ENCODE measurements around the gene SLC8B1. TPM values are rescaled to one million over a fixed set of nuclear protein-coding genes. Genes with fewer than 3 reads are reported as not detected.
"Not testable (repeated sequence)": the region's sequence is repeated elsewhere in the genome, so short reads cannot be mapped to it uniquely, and the experiment has no call there.

SLC8B1 gene
- total and polyA plus RNA-seq, 2 donors from 2014 or later = 18.6 to 61.5 TPM

DNA sequence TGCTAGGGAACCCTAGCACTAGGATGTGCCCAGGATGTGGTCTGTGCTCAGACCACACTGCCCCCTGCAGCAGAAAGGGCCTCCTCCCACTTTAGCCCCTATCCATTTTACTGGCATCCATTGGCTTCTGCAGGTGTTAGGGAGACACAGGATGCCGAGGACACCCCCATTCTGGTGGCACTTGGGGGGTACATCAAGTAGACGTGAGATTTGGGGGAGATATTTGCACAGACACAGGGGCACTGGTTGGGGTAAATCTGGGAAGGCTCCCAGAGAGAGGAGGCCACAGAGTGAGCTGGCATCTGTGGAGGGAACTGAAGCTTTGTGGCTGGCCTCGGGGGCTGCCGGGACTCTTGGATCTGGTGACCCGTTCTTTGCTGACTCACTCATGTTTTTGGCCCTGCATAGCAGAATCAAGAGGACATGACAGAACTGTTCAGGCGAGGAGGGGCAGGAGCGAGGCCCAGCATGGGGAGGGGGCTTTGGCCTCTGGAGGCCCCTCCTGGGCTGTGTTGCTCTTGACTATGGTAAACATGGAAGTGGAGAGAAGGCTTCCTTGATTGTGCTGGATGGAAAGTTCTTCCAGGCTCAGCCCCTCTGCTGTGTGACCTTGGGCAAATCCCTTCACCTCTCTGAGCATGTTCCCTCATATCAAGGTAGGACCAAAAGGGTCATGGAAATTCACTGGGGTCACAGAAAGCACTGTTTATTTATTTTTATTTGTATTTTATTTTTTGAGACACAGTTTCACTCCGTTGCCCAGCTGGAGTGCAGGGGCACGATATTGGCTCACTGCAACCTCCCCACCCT is 25.2 kb upstream of the SLC8B1 start:
- FAIRE-seq = no peak
- no peak for DNase-seq

DNA sequence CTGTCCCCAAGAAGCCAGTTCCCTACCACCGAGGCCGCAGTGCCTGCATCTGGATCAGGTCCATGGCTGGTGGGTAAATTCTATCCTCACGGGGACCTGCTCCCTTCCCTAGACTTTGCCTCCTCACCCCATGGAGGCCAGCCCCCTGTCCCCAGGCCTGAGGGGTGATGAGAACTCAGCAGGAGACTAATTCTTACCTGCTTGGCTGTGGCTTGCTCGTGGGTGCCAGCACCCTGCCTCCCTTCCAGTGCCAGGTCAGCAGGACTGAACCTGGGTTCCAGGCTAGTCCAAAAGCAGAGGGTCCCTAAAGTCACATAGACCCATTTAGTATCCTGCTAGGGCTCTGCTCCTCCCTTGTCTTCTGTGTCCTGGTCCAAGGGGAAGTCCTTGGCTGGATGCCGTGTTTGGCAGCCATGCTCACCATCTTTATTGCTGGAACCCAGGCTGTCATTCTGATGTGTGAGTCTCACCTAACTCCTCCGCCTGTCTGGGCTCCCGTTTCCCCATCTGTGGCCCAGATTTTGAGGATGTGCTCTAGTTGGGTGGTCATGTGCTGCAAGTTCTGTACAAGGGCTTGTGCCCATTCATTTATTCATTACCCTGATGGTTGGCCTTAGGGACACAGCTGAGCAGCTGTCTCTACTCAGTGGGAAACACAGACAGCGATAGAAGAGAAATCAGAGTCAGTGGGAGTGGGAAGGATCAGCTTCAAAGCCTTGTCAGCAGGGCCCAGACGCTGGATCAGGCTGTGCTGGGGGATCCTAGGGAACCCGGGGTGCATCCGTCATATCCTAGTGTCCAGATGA is 24.4 kb upstream of the SLC8B1 start:
- FAIRE-seq = no peak
- H3K4me3 ChIP-seq (ENCODE audit: low read length in 3 of 3) = peak overlapping the region; percentile 53 to 84 (median 79)
- peak overlapping the region; percentile 67 to 69 for H3K27ac ChIP-seq (ENCODE audit: low read depth in 2 of 2, low read length in 2 of 2)
- no peaks in the 10 kb centered on the region for H3K27me3 ChIP-seq (ENCODE audit: control insufficient read depth, insufficient read depth, low read length)
- TF ChIP-seq, protein P1, sequence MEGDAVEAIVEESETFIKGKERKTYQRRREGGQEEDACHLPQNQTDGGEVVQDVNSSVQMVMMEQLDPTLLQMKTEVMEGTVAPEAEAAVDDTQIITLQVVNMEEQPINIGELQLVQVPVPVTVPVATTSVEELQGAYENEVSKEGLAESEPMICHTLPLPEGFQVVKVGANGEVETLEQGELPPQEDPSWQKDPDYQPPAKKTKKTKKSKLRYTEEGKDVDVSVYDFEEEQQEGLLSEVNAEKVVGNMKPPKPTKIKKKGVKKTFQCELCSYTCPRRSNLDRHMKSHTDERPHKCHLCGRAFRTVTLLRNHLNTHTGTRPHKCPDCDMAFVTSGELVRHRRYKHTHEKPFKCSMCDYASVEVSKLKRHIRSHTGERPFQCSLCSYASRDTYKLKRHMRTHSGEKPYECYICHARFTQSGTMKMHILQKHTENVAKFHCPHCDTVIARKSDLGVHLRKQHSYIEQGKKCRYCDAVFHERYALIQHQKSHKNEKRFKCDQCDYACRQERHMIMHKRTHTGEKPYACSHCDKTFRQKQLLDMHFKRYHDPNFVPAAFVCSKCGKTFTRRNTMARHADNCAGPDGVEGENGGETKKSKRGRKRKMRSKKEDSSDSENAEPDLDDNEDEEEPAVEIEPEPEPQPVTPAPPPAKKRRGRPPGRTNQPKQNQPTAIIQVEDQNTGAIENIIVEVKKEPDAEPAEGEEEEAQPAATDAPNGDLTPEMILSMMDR (IDR thresholded peaks at IDR 0.05; ENCODE audit: borderline replicate concordance, extremely low read depth, insufficient read depth) = no peak
- H3K9ac ChIP-seq (ENCODE audit: low read length in 3 of 3) = peak overlapping the region; percentile 44 to 87 (median 79)
- peak in 4 of 5 donors; percentile 31 to 76 (median 50) for DNase-seq
- intact Hi-C loops (cut with DNase I) = no loop called here
- H3K36me3 ChIP-seq (ENCODE audit: control insufficient read depth in 2 of 3, insufficient read depth in 3 of 3, low read length in 3 of 3) = no peaks in the 10 kb centered on the region
- peaks cover 0 to 8% (median 3%) of the 10 kb centered on the region in 3 donors for H3K4me1 ChIP-seq (ENCODE audit: control insufficient read depth in 2 of 3, insufficient read depth in 2 of 3, low read depth in 1 of 3, low read length in 3 of 3)
- no peaks in the 10 kb centered on the region for H3K9me3 ChIP-seq (ENCODE audit: control insufficient read depth in 2 of 3, insufficient read depth in 1 of 3, low read length in 3 of 3)

More for the DNA sequence above, 25.2 kb upstream of the SLC8B1 start:
- Histone ChIP-seq H3K4me3 (ENCODE audit: low read length in 3 of 3) (no peak overlapping the region), H3K27me3 (ENCODE audit: control insufficient read depth, insufficient read depth, low read length) (no peaks in the 10 kb centered on the region), H3K36me3 (ENCODE audit: control insufficient read depth in 2 of 3, insufficient read depth in 3 of 3, low read length in 3 of 3) (no peaks in the 10 kb centered on the region), H3K9ac (ENCODE audit: low read length in 3 of 3) (no peak overlapping the region), H3K4me1 (ENCODE audit: control insufficient read depth in 2 of 3, insufficient read depth in 2 of 3, low read depth in 1 of 3, low read length in 3 of 3) (peaks cover 0 to 8% (median 3%) of the 10 kb centered on the region in 3 donors), H3K27ac (ENCODE audit: low read depth in 2 of 2, low read length in 2 of 2) (no peak overlapping the region), H3K9me3 (ENCODE audit: control insufficient read depth in 2 of 3, insufficient read depth in 1 of 3, low read length in 3 of 3) (no peaks in the 10 kb centered on the region)
- TF ChIP-seq, protein P1 (IDR thresholded peaks at IDR 0.05; ENCODE audit: borderline replicate concordance, extremely low read depth, insufficient read depth) = no peak
- intact Hi-C loops (cut with DNase I) = no loop called here

DNA sequence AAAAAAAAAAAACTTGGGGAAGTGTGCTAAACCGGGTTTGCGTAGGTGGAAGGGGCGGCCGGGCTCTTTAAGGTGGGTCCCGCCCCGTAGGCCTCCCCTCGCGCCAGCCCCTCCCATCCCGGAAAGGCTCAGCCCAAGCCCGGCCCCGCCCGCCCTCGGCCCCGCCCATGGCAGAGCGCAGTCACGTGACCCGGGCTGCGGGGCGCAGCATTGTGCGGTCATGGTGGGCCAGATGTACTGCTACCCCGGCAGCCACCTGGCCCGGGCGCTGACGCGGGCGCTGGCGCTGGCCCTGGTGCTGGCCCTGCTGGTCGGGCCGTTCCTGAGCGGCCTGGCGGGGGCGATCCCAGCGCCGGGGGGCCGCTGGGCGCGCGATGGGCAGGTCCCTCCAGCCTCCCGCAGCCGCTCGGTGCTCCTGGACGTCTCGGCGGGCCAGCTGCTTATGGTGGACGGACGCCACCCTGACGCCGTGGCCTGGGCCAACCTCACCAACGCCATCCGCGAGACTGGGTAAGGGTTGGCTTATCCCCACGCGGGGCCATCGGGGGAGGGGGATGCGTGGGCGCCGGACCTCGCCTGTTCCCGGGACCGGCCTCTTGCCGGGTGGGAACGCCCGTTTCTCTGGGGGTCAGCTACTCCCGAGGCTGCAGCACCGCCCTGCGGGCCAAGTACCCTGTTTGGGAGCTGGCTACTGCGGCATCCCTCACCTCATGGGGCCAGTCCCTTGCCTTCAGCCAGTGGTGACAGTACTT is 23.6 kb upstream of the SLC8B1 start, which contains the start of gene PLBD2:
Gene PLBD2 (plus strand): TSS at position 207 of the 752 bp plus-strand sequence. CDS start 14 bp downstream, at position 221.
- peaks cover 0 to 8% (median 3%) of the 10 kb centered on the region in 3 donors for H3K4me1 ChIP-seq (ENCODE audit: control insufficient read depth in 2 of 3, insufficient read depth in 2 of 3, low read depth in 1 of 3, low read length in 3 of 3)
- no peaks in the 10 kb centered on the region for H3K36me3 ChIP-seq (ENCODE audit: control insufficient read depth in 2 of 3, insufficient read depth in 3 of 3, low read length in 3 of 3)
- DNase-seq (peak; percentile 96 to 98 (median 97)), FAIRE-seq (no peak)
- H3K9ac ChIP-seq (ENCODE audit: low read length in 3 of 3) = peak within 1 kb of the TSS; percentile 77 to 87 (median 79)
- H3K9me3 ChIP-seq (ENCODE audit: control insufficient read depth in 2 of 3, insufficient read depth in 1 of 3, low read length in 3 of 3) = no peaks in the 10 kb centered on the region
- peak within 1 kb of the TSS; percentile 78 to 84 (median 79) for H3K4me3 ChIP-seq (ENCODE audit: low read length in 3 of 3)
- H3K27ac ChIP-seq (ENCODE audit: low read depth in 2 of 2, low read length in 2 of 2) = peak within 1 kb of the TSS; percentile 67 to 80
- no peaks in the 10 kb centered on the region for H3K27me3 ChIP-seq (ENCODE audit: control insufficient read depth, insufficient read depth, low read length)
- intact Hi-C loops (cut with DNase I) = no loop called here
- TF ChIP-seq, protein P1 (IDR thresholded peaks at IDR 0.05; ENCODE audit: borderline replicate concordance, extremely low read depth, insufficient read depth) = no peak

DNA sequence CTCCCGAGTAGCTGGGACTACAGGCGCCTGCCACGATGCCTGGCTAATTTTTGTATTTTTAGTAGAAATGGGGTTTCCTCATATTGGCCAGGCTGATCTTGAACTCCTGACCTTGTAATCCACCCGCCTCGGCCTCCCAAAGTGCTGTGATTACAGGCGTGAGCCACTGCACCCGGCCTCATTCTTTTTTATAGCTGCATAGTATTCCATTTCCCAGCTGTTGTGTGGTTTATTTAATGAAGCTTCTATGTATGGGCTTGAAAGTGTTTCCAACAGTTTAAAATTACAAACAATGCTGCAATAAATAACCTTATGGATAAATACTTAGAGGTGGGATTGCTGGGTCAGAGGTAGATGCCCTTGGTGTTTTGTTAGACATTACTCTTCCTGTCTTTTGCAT is 19.3 kb upstream of the SLC8B1 start:
- FAIRE-seq; intact Hi-C loops (cut with DNase I); H3K4me1 ChIP-seq (ENCODE audit: control insufficient read depth in 2 of 3, insufficient read depth in 2 of 3, low read depth in 1 of 3, low read length in 3 of 3): not testable (repeated sequence)

More for the DNA sequence above, 19.3 kb upstream of the SLC8B1 start:
- H3K27ac ChIP-seq (ENCODE audit: low read depth in 2 of 2, low read length in 2 of 2); H3K27me3 ChIP-seq (ENCODE audit: control insufficient read depth, insufficient read depth, low read length); H3K9ac ChIP-seq (ENCODE audit: low read length in 3 of 3); H3K36me3 ChIP-seq (ENCODE audit: control insufficient read depth in 2 of 3, insufficient read depth in 3 of 3, low read length in 3 of 3); H3K4me3 ChIP-seq (ENCODE audit: low read length in 3 of 3); H3K9me3 ChIP-seq (ENCODE audit: control insufficient read depth in 2 of 3, insufficient read depth in 1 of 3, low read length in 3 of 3); DNase-seq: not testable (repeated sequence)
